Measurements from ENCODE around the gene TP53TG5. TPM values are rescaled to one million over a fixed set of nuclear protein-coding genes. Genes with fewer than 3 reads are reported as not detected.

The TP53TG5 gene
- total RNA-seq, 4 donors from 2014 or later = 1.9 TPM; not detected in 3

GRCh38 chr20:45372241-45372640, 5.9 kb downstream of the TP53TG5 start:
- peak overlapping the region in 1 of 2 donors; percentile 80 for H3K27ac ChIP-seq
- intact Hi-C loops (cut with DNase I; ENCODE audit: low total_unique reads) = no loop called here
- no peaks in the 10 kb centered on the region for H3K4me1 ChIP-seq
- DNase-seq = no peak
- H3K27me3 ChIP-seq = no peaks in the 10 kb centered on the region
- H3K4me3 ChIP-seq = no peak overlapping the region
- no peaks in the 10 kb centered on the region for H3K9me3 ChIP-seq
- no peak for TF ChIP-seq CTCF (IDR thresholded peaks at IDR 0.05)
- TF ChIP-seq POLR2A (IDR thresholded peaks at IDR 0.05) = no peak
- H3K36me3 ChIP-seq = no peaks in the 10 kb centered on the region

GRCh38 chr20:45370571-45371160, 7.5 kb downstream of the TP53TG5 start:
- no peaks in the 10 kb centered on the region for H3K27me3 ChIP-seq
- no peaks in the 10 kb centered on the region for H3K9me3 ChIP-seq
- no peak overlapping the region for H3K4me3 ChIP-seq
- H3K36me3 ChIP-seq = no peaks in the 10 kb centered on the region
- no peak overlapping the region for H3K27ac ChIP-seq
- H3K4me1 ChIP-seq = no peaks in the 10 kb centered on the region
- no peak for DNase-seq
- intact Hi-C loops (cut with DNase I; ENCODE audit: low total_unique reads) = no loop called here
- TF ChIP-seq POLR2A (IDR thresholded peaks at IDR 0.05) (no peak), CTCF (IDR thresholded peaks at IDR 0.05) (no peak)

- peaks cover 0 to 5% of the 10 kb centered on the region in 2 donors for H3K4me1 ChIP-seq
- H3K36me3 ChIP-seq = no peaks in the 10 kb centered on the region
- H3K27me3 ChIP-seq = no peaks in the 10 kb centered on the region
- DNase-seq = no peak
- intact Hi-C loops (cut with DNase I; ENCODE audit: low total_unique reads) = no loop called here
- no peaks in the 10 kb centered on the region for H3K9me3 ChIP-seq
- TF ChIP-seq CTCF (IDR thresholded peaks at IDR 0.05) = no peak
- TF ChIP-seq POLR2A (IDR thresholded peaks at IDR 0.05) = no peak
- H3K4me3 ChIP-seq = no peak overlapping the region
- H3K27ac ChIP-seq = no peak overlapping the region
These were observed 9.7 kb downstream of the TP53TG5 start for GRCh38 chr20:45368221-45368980.

GRCh38 chr20:45367126-45367525, 11.0 kb downstream of the TP53TG5 start:
- intact Hi-C loops (cut with DNase I; ENCODE audit: low total_unique reads) = no loop called here
- Histone ChIP-seq H3K4me1 (peaks cover 0 to 5% of the 10 kb centered on the region in 2 donors), H3K27ac (no peak overlapping the region), H3K4me3 (no peak overlapping the region), H3K36me3 (no peaks in the 10 kb centered on the region), H3K9me3 (no peaks in the 10 kb centered on the region), H3K27me3 (no peaks in the 10 kb centered on the region)
- DNase-seq = no peak
- no peak for TF ChIP-seq POLR2A (IDR thresholded peaks at IDR 0.05)
- no peak for TF ChIP-seq CTCF (IDR thresholded peaks at IDR 0.05)

GRCh38 chr20:45366631-45367030, 11.5 kb downstream of the TP53TG5 start:
- Histone ChIP-seq H3K4me1 (peaks cover 0 to 5% of the 10 kb centered on the region in 2 donors), H3K4me3 (no peak overlapping the region), H3K27ac (no peak overlapping the region), H3K9me3 (no peaks in the 10 kb centered on the region), H3K36me3 (no peaks in the 10 kb centered on the region), H3K27me3 (no peaks in the 10 kb centered on the region)
- TF ChIP-seq POLR2A (IDR thresholded peaks at IDR 0.05) (no peak), CTCF (IDR thresholded peaks at IDR 0.05) (no peak)
- no peak for DNase-seq
- intact Hi-C loops (cut with DNase I; ENCODE audit: low total_unique reads) = no loop called here

All from uterus (tissue), 4 donors.